Mucosa of stomach (tissue), 1 donor: ENCODE measurements around the gene TSGA10IP.

Source experiments
- H3K27me3 ChIP-seq: one replicate; pipeline ENCODE4 v1.7.0; 2013; ENCODE audit warnings: mild to moderate bottlenecking, low read length; ENCODE audit not compliant: control insufficient read depth, insufficient read depth
- H3K36me3 ChIP-seq: one replicate; pipeline ENCODE4 v1.7.0; 2013; ENCODE audit warnings: low read length; ENCODE audit not compliant: control insufficient read depth, insufficient read depth
- H3K4me1 ChIP-seq: one replicate; pipeline ENCODE4 v1.7.0; 2013; ENCODE audit warnings: mild to moderate bottlenecking, low read length; ENCODE audit not compliant: control insufficient read depth, insufficient read depth
- H3K4me3 ChIP-seq: one replicate; pipeline ENCODE4 v1.7.0; 2013; ENCODE audit warnings: low read length
- H3K9ac ChIP-seq: one replicate; pipeline ENCODE4 v1.7.0; 2013; ENCODE audit warnings: mild to moderate bottlenecking, low read length, moderate library complexity
- H3K9me3 ChIP-seq: one replicate; pipeline ENCODE4 v1.7.0; 2013; ENCODE audit warnings: mild to moderate bottlenecking, low read length, moderate library complexity; ENCODE audit not compliant: control insufficient read depth
- donor health status: Pancreatic carcinoma.

The TSGA10IP gene

GRCh38 chr11:65987336-65987735 is 42.1 kb downstream of the TSGA10IP start:
- no peaks in the 10 kb centered on the region for H3K27me3 ChIP-seq
- no peaks in the 10 kb centered on the region for H3K9me3 ChIP-seq
- H3K4me1 ChIP-seq, result no peaks in the 10 kb centered on the region
- no peak overlapping the region for H3K9ac ChIP-seq
- no peaks in the 10 kb centered on the region for H3K36me3 ChIP-seq
- no peak overlapping the region for H3K4me3 ChIP-seq

- H3K9ac ChIP-seq, result no peak overlapping the region
- no peaks in the 10 kb centered on the region for H3K27me3 ChIP-seq
- H3K4me3 ChIP-seq, result no peak overlapping the region
- no peaks in the 10 kb centered on the region for H3K4me1 ChIP-seq
- no peaks in the 10 kb centered on the region for H3K36me3 ChIP-seq
- H3K9me3 ChIP-seq, result no peaks in the 10 kb centered on the region
Measured at GRCh38 chr11:65988791-65989592, 43.7 kb downstream of the TSGA10IP start.

DNA sequence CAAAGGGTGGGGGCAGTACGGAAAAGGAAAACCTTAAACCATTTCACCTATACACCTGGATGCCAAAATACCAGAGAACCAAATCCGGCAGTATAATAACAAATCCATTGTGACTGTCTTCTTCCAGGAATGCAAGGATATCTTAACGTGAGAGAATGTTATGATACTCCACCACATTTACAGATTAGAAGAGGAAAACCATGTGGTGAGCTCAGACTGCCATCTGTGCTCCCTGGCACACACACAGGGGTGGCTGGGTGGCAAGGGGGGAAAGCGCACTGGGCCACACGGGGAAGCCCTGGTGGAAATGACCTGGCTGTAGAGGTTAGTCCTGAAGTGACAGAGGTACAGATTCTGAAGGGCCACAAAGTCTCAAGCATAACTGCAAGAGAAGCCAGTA is 46.8 kb downstream of the TSGA10IP start:
- Histone ChIP-seq H3K9me3 (no peaks in the 10 kb centered on the region), H3K9ac (no peak overlapping the region), H3K27me3 (no peaks in the 10 kb centered on the region), H3K4me1 (no peaks in the 10 kb centered on the region), H3K36me3 (no peaks in the 10 kb centered on the region), H3K4me3 (no peak overlapping the region)

- peaks cover 6% of the 10 kb centered on the region for H3K4me1 ChIP-seq
- H3K4me3 ChIP-seq, result no peak overlapping the region
- H3K36me3 ChIP-seq, result peaks cover 4% of the 10 kb centered on the region
- no peak overlapping the region for H3K9ac ChIP-seq
- H3K9me3 ChIP-seq, result no peaks in the 10 kb centered on the region
- H3K27me3 ChIP-seq, result no peaks in the 10 kb centered on the region
Measured at GRCh38 chr11:65997286-65997685, 52.0 kb downstream of the TSGA10IP start.

DNA sequence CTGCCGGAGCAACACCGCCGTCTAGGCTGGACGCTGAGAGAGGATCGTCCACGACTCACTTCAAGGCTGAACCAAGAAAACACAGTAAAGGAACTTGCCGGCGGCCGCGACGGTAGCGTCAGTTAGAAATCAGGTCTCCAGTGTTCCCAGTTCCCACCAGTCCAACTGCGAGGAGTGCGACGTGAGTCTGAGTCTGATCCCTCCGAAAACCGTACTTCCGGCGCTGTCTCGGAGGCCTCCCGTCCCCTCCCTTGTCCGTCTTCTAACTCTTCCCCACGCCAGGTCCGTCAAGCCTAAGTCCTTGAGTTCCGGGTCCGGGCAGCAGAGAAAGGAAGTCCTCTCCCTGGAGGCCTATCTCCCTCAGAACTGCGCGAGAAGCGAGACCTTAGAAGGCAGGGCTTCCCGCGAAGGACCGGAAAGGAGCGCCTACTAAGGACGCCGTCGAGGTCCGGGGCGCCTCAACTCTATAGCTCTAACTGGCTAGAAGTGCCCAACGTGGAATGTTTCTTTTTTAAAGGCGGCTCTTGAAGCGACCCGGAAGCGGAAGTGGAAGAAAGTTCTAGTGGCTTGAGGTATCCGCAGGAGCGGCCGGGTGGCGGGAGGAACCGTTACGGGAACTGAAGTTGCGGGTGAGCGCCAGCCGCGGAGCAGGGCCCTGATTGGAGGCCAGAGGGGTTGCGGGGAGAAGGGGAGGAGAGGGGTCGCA is 56.8 kb downstream of the TSGA10IP start, which contains the start of the genes BANF1 and EIF1AD:
TSS of gene BANF1 (plus strand) at position 562 of the 706 bp plus-strand sequence. CDS start 748 bp downstream, outside the sequence.
TSS of gene EIF1AD (minus strand) at position 216 of the 706 bp plus-strand sequence. CDS start 1,768 bp downstream, outside the sequence.
- peak within 1 kb of the TSS; percentile 88 for H3K9ac ChIP-seq
- no peaks in the 10 kb centered on the region for H3K27me3 ChIP-seq
- H3K9me3 ChIP-seq, result no peaks in the 10 kb centered on the region
- H3K36me3 ChIP-seq, result peaks cover 9% of the 10 kb centered on the region
- H3K4me1 ChIP-seq, result peaks cover 11% of the 10 kb centered on the region
- H3K4me3 ChIP-seq, result peak within 1 kb of the TSS; percentile 98

- Histone ChIP-seq H3K9ac (peak overlapping the region; percentile 88), H3K4me1 (peaks cover 11% of the 10 kb centered on the region), H3K27me3 (no peaks in the 10 kb centered on the region), H3K4me3 (peak overlapping the region; percentile 98), H3K36me3 (peaks cover 9% of the 10 kb centered on the region), H3K9me3 (no peaks in the 10 kb centered on the region)
Measured at GRCh38 chr11:66002648-66003225, 57.5 kb downstream of the TSGA10IP start.

- H3K9me3 ChIP-seq, result no peaks in the 10 kb centered on the region
- peak overlapping the region; percentile 98 for H3K4me3 ChIP-seq
- H3K9ac ChIP-seq, result peak overlapping the region; percentile 88
- H3K36me3 ChIP-seq, result peaks cover 9% of the 10 kb centered on the region
- no peaks in the 10 kb centered on the region for H3K27me3 ChIP-seq
- peaks cover 11% of the 10 kb centered on the region for H3K4me1 ChIP-seq
Measured at GRCh38 chr11:66003291-66003690, 58.0 kb downstream of the TSGA10IP start.

GRCh38 chr11:66004186-66004585 is 58.9 kb downstream of the TSGA10IP start:
- H3K4me3 ChIP-seq, result no peak overlapping the region
- peaks cover 6% of the 10 kb centered on the region for H3K36me3 ChIP-seq
- H3K9me3 ChIP-seq, result no peaks in the 10 kb centered on the region
- no peak overlapping the region for H3K9ac ChIP-seq
- H3K4me1 ChIP-seq, result peaks cover 11% of the 10 kb centered on the region
- no peaks in the 10 kb centered on the region for H3K27me3 ChIP-seq

DNA sequence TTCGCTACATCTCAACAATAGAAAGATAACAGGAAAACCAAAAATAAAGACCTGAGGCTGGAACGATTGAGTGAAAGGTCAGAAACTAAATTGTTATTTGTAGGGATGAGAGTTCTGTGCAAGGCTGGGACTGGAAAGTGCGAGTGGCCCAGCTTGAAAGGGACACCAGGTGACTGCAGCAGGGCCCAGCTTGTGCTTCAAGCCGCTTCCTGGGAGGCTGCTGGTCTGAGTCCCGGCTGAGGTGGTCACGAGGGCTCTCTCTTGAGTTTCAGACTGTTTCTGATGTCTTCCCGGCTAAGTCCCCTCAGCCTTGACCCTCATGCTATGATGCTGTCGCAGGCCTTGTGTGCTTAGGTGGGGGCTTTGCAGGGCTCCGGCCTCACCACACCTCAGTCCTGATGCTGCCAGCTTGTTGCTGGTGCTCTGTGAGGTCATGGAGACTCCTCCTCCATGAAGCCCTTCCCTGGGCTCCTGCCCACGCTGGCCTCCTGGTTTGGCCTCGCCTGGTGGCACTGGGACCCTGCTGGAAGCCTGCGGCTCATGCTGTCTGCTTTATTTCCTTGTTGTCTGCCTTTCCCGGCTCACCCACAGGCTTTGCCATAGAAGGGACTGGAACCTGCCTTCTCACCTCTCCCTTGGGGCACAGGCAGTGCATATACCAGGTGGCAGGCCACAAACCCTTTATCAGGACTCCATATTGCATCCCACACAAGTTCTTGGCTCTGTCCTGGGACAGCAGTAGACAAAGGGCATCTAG is 61.0 kb downstream of the TSGA10IP start:
- H3K4me3 ChIP-seq, result no peak overlapping the region
- H3K36me3 ChIP-seq, result peaks cover 5% of the 10 kb centered on the region
- H3K9ac ChIP-seq, result no peak overlapping the region
- H3K9me3 ChIP-seq, result no peaks in the 10 kb centered on the region
- H3K27me3 ChIP-seq, result peaks cover 14% of the 10 kb centered on the region
- peaks cover 4% of the 10 kb centered on the region for H3K4me1 ChIP-seq

DNA sequence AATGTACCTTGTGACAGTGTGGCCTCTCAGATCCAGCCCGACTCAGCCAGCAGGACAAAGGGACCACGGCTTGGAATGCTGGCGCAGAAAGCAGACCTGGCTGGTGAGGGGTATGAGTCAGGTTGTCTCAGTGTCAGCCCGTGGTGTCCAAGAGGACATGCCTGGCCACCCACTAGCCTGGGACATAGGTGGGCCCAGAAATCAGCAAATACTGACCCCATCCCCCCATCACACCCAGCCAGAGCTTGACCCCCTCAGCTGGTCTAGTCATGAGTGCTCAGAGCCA is 61.6 kb downstream of the TSGA10IP start:
- peaks cover 19% of the 10 kb centered on the region for H3K27me3 ChIP-seq
- H3K36me3 ChIP-seq, result peaks cover 5% of the 10 kb centered on the region
- no peak overlapping the region for H3K9ac ChIP-seq
- H3K9me3 ChIP-seq, result no peaks in the 10 kb centered on the region
- peaks cover 4% of the 10 kb centered on the region for H3K4me1 ChIP-seq
- H3K4me3 ChIP-seq, result no peak overlapping the region

GRCh38 chr11:66007201-66007634 is 61.9 kb downstream of the TSGA10IP start:
- Histone ChIP-seq H3K4me1 (peaks cover 4% of the 10 kb centered on the region), H3K9ac (no peak overlapping the region), H3K36me3 (peaks cover 5% of the 10 kb centered on the region), H3K9me3 (no peaks in the 10 kb centered on the region), H3K4me3 (no peak overlapping the region), H3K27me3 (peaks cover 23% of the 10 kb centered on the region)
